Keratinocyte (primary cell): ENCODE data around the gene FANCC. TPM values are rescaled to one million over a fixed set of nuclear protein-coding genes. Genes with fewer than 3 reads are reported as not detected.
A peak's percentile ranks its signal among the peaks of the same experiment; 100 is the strongest.

ENCODE experiments used
- DNase-seq: peaks from one replicate; pipeline ENCODE4 v3.0.0-alpha.2; 2011; ENCODE audit warnings: low read depth, missing footprints, low spot score
- FAIRE-seq: peaks from 2 replicates; lab custom pipeline; 2011; peaks lifted over from hg19 to GRCh38; lab: Jason Lieb, UNC
- H2AFZ ChIP-seq: 2 replicates; pipeline ENCODE4 v1.6.0; 2012; ENCODE audit warnings: low read length, control low read depth, inconsistent platforms; ENCODE audit not compliant: control insufficient read depth
- H3K27ac ChIP-seq: 2 replicates; pipeline ENCODE4 v1.5.1; 2011; ENCODE audit warnings: low read length; ENCODE audit not compliant: control insufficient read depth, insufficient read depth
- H3K27me3 ChIP-seq: 3 replicates; pipeline ENCODE4 v1.6.0; 2011; ENCODE audit warnings: low read length; ENCODE audit not compliant: control insufficient read depth, insufficient read depth; ENCODE audit errors: extremely low read depth
- H3K36me3 ChIP-seq, 2 experiments: 2 replicates in 1 of 2; 3 replicates in 1 of 2; pipeline ENCODE4 v1.5.1; 2011; ENCODE audit warnings: low read length in 2 of 2, mild to moderate bottlenecking in 1 of 2; ENCODE audit not compliant: control insufficient read depth in 2 of 2, insufficient read depth in 2 of 2; ENCODE audit errors: extremely low read depth in 1 of 2
- H3K4me1 ChIP-seq: 3 replicates; pipeline ENCODE4 v1.5.1; 2011; ENCODE audit warnings: low read length; ENCODE audit not compliant: control insufficient read depth, insufficient read depth; ENCODE audit errors: extremely low read depth
- H3K4me2 ChIP-seq: 3 replicates; pipeline ENCODE4 v1.6.0; 2011; ENCODE audit warnings: low read depth, low read length; ENCODE audit not compliant: control insufficient read depth, insufficient read depth; ENCODE audit errors: extremely low read depth
- H3K4me3 ChIP-seq, 3 experiments: fragments of 200-600 bp in 1 of 3; sonication (generic) in 1 of 3; 2 replicates in 2 of 3; 3 replicates in 1 of 3; pipeline ENCODE4 v1.5.1; 2011 to 2016; ENCODE audit warnings: low read length in 3 of 3, mild to moderate bottlenecking in 3 of 3, control low read depth in 2 of 3, inconsistent platforms in 1 of 3, low read depth in 1 of 3, mixed read lengths in 1 of 3, mixed run types in 1 of 3, moderate library complexity in 1 of 3; ENCODE audit not compliant: control insufficient read depth in 2 of 3, insufficient read depth in 2 of 3; ENCODE audit errors: extremely low read depth in 1 of 3
- H3K79me2 ChIP-seq: 2 replicates; pipeline ENCODE4 v1.6.0; 2012; ENCODE audit warnings: low read length; ENCODE audit not compliant: control insufficient read depth, insufficient read depth
- H3K9ac ChIP-seq: 3 replicates; pipeline ENCODE4 v1.6.0; 2011; ENCODE audit warnings: low read length; ENCODE audit not compliant: control insufficient read depth, insufficient read depth; ENCODE audit errors: extremely low read depth
- H3K9me1 ChIP-seq: 3 replicates; pipeline ENCODE4 v1.6.0; 2011; ENCODE audit warnings: low read length; ENCODE audit not compliant: control insufficient read depth, insufficient read depth; ENCODE audit errors: extremely low read depth
- H3K9me3 ChIP-seq: 2 replicates; pipeline ENCODE4 v1.5.1; 2012; ENCODE audit warnings: low read depth, low read length; ENCODE audit not compliant: control insufficient read depth
- H4K20me1 ChIP-seq: 3 replicates; pipeline ENCODE4 v1.6.0; 2011; ENCODE audit warnings: low read length; ENCODE audit not compliant: control insufficient read depth, insufficient read depth; ENCODE audit errors: extremely low read depth
- EZH2 ChIP-seq: IDR thresholded peaks from one replicate; pipeline ENCODE4 v1.6.1; 2012; ENCODE audit warnings: inconsistent platforms, mild to moderate bottlenecking, low read length, moderate library complexity
- dilution Hi-C: fragments of 300-500 bp; cut with MboI; formaldehyde crosslinking; loops from one replicate; pipeline ENCODE4 v1.7.0; 2020; ENCODE audit warnings: low sequenced_read_pairs; ENCODE audit not compliant: extremely low pct_ligation_motif_present
- polyA plus RNA-seq, 5 experiments: library from polyadenylated mRNA; depleted of rRNA in 3 of 5; stranded (reverse) in 3 of 5; stranded (forward) in 1 of 5; unstranded in 1 of 5; fragments of >200 nt; gene quantifications; 1 replicate in 1 of 5; 2 replicates in 3 of 5; 3 replicates in 1 of 5; pipeline versions ENCODE4 v1.2.1 to v1.2.3, GENCODE V29; 2011 to 2012; ENCODE audit warnings: missing spikeins in 2 of 5, low read depth in 1 of 5, low replicate concordance in 1 of 5
- TF ChIP-seq, protein P1 (sequence below), 3 experiments: IDR thresholded peaks in 1 of 3; conservative IDR thresholded peaks in 1 of 3; optimal IDR thresholded peaks in 1 of 3; 2 replicates in 2 of 3; 3 replicates in 1 of 3; pipeline versions ENCODE3 to v1.5.1; 2011; ENCODE audit warnings: low read length in 3 of 3, mild to moderate bottlenecking in 3 of 3, moderate library complexity in 2 of 3, control low read depth in 1 of 3, inconsistent platforms in 1 of 3; ENCODE audit not compliant: insufficient read depth in 2 of 3; ENCODE audit errors: extremely low read depth in 1 of 3

Gene FANCC
- polyA plus RNA-seq, 1 donor (not counting 4 experiments of a cell fraction or from before 2014, with no cell fraction given), result 8.3 TPM

DNA sequence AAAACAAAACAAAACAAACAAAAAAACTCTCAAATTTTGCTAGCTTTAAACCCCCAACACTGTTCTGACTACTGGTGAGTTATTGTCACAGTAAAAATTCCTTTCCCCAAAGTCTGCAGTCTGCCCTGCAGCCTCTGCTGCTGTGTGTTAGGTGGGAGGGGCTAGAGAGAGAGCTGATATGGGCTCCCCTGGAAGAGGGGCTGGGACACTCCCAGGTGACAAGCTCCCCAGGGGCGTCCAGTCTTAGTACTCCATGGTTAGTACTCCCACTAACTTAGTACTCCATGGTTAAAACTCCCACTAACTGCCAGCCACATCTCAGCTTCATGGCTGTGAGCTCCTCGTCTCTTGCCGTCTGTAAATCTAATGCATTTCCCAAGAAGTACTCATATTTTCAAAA, 191.9 kb downstream of the FANCC start:
- Histone ChIP-seq H3K27ac (no peak overlapping the region), H4K20me1 (no peaks in the 10 kb centered on the region), H3K9me3 (no peaks in the 10 kb centered on the region), H3K4me1 (peaks cover 16% of the 10 kb centered on the region), H3K4me3 (no peak overlapping the region), H3K79me2 (no peaks in the 10 kb centered on the region), H2AFZ (no peak overlapping the region), H3K9me1 (no peaks in the 10 kb centered on the region), H3K36me3 (no peaks in the 10 kb centered on the region), H3K9ac (no peak overlapping the region), H3K27me3 (no peaks in the 10 kb centered on the region), H3K4me2 (peak overlapping the region; percentile 25)
- dilution Hi-C loops, result no loop called here
- no peak for TF ChIP-seq EZH2
- no peak for DNase-seq
- no peak for FAIRE-seq

DNA sequence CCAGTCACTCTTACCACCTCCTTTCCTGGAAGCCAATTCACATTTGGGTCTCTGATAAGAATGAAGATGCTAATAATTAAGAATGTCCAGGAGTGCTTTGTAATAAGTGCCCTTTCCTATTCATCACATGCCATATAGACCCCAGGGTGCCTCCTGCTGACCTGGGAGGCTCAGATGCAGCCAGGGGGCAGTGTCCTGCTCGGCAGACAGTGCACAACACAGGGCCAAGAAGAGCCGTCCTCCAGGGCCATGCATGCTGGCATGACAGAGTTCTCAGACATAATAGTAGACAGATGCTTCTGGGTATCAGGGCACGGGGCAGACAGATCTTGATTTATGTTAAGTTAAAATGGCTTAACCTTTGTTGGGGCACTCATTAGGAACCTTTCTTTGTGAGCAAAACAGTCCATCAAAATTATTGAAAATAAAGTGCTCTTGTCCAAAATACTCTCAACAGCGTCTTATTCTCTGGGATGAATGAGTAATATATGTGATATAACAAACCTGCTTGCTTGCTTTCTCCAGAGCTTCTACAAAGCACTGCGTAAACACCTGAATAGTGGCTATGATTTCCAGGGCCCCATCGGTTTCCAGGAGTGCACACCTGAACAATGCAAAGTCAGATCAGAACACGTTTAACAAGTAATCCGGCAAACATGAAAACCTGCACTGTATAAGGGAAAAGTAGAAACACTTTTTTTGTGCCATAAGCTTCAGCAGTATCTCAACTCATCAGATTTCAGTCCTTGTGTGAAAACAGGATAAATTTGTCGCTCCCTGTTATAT, 192.7 kb downstream of the FANCC start:
- H3K4me2 ChIP-seq, result no peak overlapping the region
- no peaks in the 10 kb centered on the region for H3K9me1 ChIP-seq
- peaks cover 16% of the 10 kb centered on the region for H3K4me1 ChIP-seq
- TF ChIP-seq, protein P1, sequence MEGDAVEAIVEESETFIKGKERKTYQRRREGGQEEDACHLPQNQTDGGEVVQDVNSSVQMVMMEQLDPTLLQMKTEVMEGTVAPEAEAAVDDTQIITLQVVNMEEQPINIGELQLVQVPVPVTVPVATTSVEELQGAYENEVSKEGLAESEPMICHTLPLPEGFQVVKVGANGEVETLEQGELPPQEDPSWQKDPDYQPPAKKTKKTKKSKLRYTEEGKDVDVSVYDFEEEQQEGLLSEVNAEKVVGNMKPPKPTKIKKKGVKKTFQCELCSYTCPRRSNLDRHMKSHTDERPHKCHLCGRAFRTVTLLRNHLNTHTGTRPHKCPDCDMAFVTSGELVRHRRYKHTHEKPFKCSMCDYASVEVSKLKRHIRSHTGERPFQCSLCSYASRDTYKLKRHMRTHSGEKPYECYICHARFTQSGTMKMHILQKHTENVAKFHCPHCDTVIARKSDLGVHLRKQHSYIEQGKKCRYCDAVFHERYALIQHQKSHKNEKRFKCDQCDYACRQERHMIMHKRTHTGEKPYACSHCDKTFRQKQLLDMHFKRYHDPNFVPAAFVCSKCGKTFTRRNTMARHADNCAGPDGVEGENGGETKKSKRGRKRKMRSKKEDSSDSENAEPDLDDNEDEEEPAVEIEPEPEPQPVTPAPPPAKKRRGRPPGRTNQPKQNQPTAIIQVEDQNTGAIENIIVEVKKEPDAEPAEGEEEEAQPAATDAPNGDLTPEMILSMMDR (optimal IDR thresholded peaks at IDR 0.05 in 1 of 3, IDR thresholded peaks at IDR 0.05 in 1 of 3, conservative IDR thresholded peaks at IDR 0.05 in 1 of 3; ENCODE audit: extremely low read depth in 1 of 3, insufficient read depth in 2 of 3, low read length in 3 of 3), result peak; percentile 29 to 57 (median 46)
- no peak for TF ChIP-seq EZH2
- FAIRE-seq (no peak), DNase-seq (no peak)
- no peaks in the 10 kb centered on the region for H3K27me3 ChIP-seq
- H3K9me3 ChIP-seq, result no peaks in the 10 kb centered on the region
- dilution Hi-C loops, result no loop called here
- no peaks in the 10 kb centered on the region for H4K20me1 ChIP-seq
- H3K27ac ChIP-seq, result no peak overlapping the region
- H3K36me3 ChIP-seq, result no peaks in the 10 kb centered on the region
- H3K9ac ChIP-seq, result no peak overlapping the region
- H2AFZ ChIP-seq, result no peak overlapping the region
- H3K79me2 ChIP-seq, result no peaks in the 10 kb centered on the region
- no peak overlapping the region for H3K4me3 ChIP-seq
